Renal pelvis (tissue), 4 donors: ENCODE measurements around the gene CAB39L. TPM values are rescaled to one million over a fixed set of nuclear protein-coding genes. Genes with fewer than 3 reads are reported as not detected.

Experiments used
- DNase-seq: peaks from one replicate; pipeline ENCODE4 v3.0.0-alpha.2; 2013
- polyA plus RNA-seq, 3 donors: library from polyadenylated mRNA; unstranded; fragments of 120-200 nt; gene quantifications; one replicate each; pipeline ENCODE4 v1.2.1, GENCODE V29; 2013; ENCODE audit not compliant: insufficient read length in 3 of 3

Gene CAB39L
- polyA plus RNA-seq, 3 donors = 15.9 to 21.0 (median 16.8) TPM

DNA sequence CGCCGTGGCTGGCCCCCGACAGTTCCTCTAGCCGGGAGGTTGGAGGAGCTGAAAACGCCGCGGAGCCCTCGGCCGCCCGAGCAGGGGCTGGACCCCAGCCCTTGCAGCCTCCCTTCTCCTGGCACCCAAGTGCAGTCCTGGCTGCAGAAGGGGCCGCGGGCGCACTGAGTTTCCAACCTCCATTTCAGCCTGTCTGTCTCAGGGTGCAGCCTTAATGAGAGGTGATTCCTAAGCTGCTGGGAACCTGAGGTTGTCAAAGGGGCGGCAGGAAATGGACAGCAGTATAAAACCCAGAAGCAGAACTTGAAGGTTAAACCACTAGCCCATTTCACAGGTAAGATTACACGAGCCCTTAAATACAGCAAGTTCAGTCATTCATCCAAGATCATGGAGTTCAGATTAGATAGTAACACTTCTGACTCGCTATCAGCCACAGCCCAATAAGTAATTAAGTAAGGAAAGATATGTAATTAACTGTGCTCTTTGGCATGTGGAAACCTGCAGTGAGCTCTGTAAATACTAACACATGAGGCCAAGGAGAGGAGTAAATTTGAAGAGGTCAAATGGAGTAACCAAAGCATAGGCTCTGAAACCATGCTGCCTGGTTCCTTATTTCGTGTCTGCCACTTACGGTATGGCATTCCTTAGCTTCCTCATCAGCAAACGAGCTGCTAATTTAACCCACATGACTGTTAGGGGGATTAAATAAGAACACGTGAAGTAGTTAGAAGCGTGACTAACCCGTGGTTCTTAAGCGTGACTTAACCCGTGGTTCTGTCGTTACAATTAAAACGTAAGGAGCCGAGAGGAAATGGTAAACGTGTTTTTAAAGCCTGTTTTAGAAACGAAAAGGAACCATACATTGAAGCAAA lies 896 bp upstream of the CAB39L start:
- no peak for DNase-seq

- DNase-seq = no peak
Observed at GRCh38 chr13:49443357-49443703, 534 bp downstream of the CAB39L start.

- DNase-seq = no peak
Observed at GRCh38 chr13:49441846-49442245, 2.0 kb downstream of the CAB39L start.

DNA sequence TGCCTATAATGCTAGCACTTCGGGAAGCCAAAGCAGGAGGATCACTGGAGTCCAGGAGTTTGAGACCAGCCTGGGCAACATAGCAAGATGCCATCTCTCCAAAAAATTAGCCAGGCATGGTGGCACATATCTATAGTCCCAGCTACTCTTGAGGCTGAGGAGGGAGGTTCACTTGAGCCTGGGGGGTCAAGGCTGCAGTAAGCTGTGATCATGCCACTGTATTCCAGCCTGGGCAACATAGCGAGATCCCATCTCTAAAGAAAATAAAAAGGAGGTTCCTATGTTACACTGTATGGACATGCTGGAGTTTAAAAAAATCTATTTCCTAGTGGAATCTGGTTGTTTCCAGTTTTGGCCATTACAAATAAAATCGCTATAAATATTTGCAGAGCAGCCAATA lies 2.6 kb downstream of the CAB39L start:
- no peak for DNase-seq

DNA sequence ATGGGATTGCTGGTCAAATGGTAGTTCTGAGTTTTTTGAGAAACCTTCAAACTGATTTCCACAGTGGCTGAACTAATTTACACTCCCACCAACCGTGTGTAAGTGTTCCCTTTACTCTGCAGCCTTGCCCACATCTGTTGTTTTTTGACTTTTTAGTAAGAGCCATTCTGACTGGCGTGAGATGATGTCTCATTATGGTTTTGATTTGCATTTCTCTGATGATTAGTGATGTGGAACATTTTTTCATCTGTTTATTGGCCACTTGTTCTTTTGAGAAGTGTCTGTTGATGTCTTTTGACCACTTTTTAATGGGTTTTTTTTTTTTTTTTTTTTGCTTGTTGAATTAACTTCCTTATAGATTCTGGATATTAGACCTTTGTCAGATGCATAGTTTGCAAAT lies 4.3 kb downstream of the CAB39L start:
- no peak for DNase-seq

GRCh38 chr13:49437705-49438104 lies 6.2 kb downstream of the CAB39L start:
- no peak for DNase-seq

DNA sequence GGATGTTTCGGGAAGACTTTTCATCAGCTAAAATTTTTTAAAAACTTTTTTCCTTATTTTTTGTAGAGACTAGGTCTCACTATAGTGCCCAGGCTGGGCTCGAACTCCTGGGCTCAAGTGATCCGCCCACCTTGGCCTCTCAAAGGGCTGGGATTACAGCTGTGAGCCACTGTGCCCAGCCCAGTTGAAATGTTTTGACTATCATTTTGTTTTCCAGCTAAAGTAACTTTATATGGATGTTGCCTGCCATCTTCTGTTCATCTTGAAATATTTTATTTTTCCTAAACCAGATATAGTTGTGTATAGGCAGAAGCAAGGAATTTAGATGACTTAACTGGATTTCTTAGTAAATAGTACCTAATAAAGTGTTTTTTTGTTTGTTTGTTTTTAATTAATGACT lies 7.0 kb downstream of the CAB39L start:
- DNase-seq = no peak

GRCh38 chr13:49435992-49436391 lies 7.9 kb downstream of the CAB39L start:
- no peak for DNase-seq

DNA sequence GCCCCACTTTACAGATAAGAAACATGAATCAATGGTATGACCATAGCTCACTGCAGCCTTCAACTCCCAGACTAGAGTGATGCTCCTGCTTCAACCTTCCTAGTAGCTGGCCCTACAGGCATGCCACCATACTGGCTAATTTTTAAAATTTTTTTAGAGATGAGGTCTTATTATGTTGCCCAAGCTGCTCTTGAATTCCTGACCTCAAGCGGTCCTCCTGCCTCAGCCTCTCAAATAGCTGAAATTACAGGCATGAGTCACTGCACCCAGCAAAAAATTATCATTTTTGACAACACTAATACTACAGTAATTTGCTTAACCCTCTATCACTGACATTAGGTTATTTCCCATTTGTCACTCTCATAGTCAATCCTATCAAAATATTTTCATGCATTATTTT lies 14.7 kb downstream of the CAB39L start:
- no peak for DNase-seq

GRCh38 chr13:49428041-49428763 lies 15.7 kb downstream of the CAB39L start:
- DNase-seq = no peak

DNA sequence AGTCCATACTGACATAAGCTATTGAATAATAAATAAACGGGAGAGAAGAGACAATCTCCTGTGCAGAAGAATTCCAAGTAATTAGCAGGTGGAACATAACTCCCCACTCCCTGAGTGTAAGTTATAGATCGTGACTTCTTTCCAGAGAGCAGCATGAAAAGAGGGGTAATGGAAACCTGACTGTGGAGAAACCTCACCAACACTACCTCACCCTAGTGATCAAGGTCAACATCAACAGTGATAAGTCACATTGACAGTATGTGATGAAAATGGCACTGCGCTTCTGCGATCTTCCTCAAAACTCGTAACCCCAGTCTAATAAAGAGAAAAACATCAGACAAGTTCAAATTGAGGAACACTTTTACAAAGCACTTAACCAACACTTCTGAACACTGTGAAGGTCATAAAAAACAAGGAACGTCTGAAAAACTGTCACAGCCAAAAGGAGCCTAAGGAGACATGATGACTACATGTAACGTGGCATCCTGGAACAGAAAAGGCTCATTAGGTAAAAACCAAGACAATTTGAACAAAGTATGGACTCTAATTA lies 19.8 kb downstream of the CAB39L start:
- peak; percentile 69 for DNase-seq

DNA sequence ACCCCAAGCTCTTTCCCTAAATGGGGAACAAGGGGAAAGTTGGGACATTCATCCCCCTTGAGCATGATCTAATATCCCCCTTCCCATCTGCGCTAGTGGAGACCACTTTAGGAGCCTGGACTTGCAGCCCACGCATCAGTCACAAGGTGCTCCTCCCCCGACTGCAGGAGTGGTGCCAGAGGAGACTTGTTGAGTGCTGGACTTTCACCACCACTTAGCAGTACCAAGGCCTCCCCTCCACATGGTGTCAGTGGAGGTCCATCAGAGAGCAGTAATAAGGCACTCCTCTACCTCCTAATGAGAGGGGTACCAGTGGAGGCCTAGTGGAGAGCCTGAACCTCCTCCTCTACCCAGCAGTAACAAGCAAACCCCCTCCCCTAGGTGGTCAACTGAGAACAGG lies 22.5 kb downstream of the CAB39L start:
- DNase-seq = no peak

DNA sequence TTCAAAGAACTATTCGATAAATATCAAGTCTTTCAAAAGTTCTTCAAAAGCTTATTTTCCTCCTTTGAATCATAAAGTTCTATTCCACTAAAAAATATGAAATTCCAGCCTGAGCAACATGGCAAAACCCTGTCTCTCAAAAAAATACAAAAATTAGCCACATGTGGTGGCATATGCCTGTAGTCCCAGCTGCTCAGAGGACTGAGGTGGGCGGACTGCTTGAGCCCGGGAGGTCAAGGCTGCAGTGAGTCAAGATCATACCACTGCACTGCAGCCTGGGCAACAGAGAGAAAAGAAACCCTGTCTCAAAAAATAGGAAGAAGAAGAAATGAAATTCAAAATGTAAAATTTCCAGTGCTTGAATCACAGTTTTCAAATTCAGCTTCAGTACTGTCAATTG lies 24.6 kb downstream of the CAB39L start:
- no peak for DNase-seq

DNA sequence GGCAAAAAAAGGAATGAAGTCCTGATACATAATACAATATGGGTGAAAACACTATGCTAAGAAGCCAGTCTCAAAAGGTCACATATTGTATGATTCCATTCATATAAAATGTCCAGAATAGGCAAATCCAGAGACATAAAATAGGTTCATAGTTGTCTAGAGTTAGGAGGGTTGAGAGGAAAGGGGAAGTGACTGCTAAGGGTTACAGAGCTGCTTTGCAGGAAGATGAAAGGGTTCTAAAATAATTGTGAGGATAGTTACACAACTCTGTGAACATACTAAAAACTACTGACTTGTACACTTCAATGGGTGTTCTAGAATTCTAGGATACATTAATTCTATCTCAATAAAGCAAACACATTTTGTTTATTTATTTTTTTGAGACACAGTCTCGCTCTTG lies 25.7 kb downstream of the CAB39L start:
- no peak for DNase-seq

- DNase-seq = no peak
Observed at GRCh38 chr13:49417161-49417560, 26.7 kb downstream of the CAB39L start.

GRCh38 chr13:49412749-49413148 lies 31.1 kb downstream of the CAB39L start:
- no peak for DNase-seq

DNA sequence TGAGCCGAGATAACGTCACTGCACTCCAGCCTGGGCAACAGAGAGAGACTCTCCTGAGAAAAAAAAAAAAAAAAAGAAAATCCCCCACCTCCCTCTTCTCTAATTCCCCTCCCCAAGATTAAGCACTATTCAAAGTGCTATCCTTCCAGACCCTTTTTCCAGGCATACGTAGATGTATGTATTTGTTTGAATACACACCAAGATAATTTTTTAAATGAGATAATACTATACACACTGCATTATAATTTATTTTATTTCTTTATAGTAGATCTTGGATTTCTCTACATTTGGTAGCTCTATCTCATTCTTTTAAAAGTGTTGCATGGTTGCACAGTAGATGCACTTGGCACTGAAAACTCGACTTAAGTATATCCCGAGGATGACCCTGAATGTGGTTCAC lies 32.5 kb downstream of the CAB39L start:
- no peak for DNase-seq

DNA sequence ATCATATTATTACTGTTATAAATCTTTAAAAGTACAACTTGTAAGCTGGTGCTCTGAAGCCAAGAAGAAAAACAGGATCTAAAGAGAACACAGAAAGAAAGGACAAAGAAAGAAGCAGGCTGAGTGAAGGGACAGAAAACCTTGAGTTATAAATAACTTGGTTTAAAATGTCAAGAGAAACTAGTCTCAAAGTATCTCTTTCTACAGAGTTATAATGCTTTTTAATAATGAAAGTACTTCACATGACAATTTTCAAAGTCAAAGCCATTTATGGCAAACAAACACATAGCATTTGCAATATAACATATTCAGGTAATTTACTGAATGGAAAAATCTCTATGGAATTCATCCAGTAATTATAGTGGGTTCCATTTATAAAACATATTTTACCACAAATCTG lies 33.4 kb downstream of the CAB39L start:
- no peak for DNase-seq

DNA sequence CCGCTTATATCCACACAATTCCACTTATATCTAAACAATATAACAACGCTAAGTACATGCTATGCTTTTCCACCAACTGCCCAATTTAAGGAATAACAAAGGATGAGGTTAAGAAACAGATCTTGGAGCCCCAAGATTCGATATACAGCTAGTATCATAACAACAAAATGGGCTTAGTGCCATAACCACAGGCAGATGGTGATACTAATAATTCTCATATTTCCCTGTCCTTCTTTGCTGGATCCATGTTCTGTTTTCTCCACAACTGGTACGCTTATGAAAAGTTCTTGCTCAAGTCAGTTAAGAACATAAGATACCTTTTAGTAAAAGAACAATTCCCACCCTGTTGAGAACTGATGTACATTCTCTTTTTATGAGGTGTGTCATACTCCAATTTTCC lies 33.9 kb downstream of the CAB39L start:
- no peak for DNase-seq

GRCh38 chr13:49409008-49409407 lies 34.9 kb downstream of the CAB39L start:
- no peak for DNase-seq

DNA sequence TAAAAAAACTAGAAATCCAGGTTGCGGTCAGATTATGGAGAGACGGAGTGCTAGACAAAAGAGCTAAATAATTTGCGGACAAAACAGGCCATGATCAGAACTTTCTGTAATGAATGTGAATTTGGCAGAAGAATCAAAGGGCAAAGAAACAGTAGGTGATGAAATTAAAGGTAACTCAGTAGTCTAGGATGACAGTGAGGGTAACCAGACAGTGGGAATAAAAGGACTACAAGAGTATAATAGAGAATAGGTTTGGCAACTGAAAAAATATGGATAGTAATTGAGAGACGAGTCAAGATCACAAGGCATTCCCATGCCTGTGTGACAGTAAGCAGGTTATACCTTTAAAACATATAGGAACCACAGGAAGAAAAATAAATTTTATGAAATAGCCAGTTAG lies 35.9 kb downstream of the CAB39L start:
- no peak for DNase-seq

DNA sequence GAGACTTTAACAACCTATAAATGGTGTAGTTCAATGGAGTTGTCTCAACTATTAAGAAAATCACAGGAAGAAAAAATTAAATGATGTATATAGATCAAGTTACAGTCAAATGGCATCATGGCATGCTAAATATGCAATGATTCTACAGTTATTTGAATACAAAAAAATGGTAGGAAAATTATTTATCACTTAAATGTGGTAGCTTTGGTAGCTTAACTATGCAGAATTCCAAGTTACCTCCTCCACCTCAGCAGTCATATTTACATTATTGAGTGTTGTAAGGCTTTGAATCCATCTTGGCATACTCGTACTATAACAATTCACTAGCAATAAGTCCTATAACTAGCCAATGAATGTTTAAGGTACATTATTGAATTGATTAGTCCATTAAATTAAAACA lies 36.8 kb downstream of the CAB39L start:
- DNase-seq = no peak

DNA sequence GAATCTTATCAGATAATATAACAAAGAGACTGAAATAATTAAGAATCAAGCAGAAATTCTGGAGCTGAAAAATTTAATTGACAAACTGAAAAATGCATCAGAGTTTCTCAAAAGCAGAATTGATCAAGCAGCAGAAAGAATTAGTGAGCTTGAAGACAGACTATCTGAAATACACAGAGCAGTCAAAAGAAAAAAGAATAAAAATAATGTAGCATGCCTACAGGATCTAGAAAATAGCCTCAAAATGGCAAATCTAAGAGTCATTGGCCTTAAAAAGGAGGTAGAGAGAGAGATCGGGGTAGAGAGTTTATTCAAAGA lies 39.2 kb downstream of the CAB39L start:
- no peak for DNase-seq
